ENCODE measurements around the gene ARHGEF37. TPM values are rescaled to one million over a fixed set of nuclear protein-coding genes. Genes with fewer than 3 reads are reported as not detected.
"Not testable (repeated sequence)": the region's sequence is repeated elsewhere in the genome, so short reads cannot be mapped to it uniquely, and the experiment has no call there.

Gene ARHGEF37
- total RNA-seq, 1 donor: 0.72 TPM

DNA sequence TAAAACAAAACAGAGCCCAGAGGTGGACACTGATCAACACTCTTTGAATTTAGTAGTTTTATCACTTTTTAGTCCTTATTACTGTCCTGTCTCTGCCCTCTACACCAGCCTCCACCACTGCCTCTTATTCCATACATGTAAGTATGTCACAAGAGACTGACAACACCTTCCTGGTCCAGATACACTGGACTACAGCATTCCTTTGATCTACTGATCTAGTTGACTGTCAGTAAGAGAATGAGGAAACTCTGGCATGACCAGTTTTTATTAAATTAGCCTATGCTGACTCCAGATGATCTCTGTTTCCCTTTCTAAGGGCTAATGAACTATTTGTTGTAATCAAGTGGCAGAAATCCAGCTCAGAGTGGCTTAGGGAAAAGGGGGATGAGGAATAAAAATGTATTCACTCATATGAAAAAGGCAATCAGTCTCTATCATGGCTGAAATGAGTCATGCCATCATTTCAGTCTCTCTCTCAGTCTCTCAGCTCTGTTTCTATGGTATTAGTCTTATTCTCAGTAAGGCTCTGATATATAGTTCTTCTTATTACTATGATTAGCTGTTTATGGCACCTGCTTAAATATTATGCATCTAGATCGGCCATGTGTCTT is 5.5 kb downstream of the ARHGEF37 start:
- Histone ChIP-seq H2AFZ (ENCODE audit: low read length) (no peak overlapping the region), H3K4me3 (ENCODE audit: insufficient read depth, low read length) (no peak overlapping the region), H3K4me1 (ENCODE audit: insufficient read depth, low read length) (peaks cover under 1% of the 10 kb centered on the region), H3K79me2 (ENCODE audit: insufficient read depth, low read length) (no peaks in the 10 kb centered on the region), H3K36me3 (ENCODE audit: insufficient read depth, low read length) (no peaks in the 10 kb centered on the region), H3K4me2 (ENCODE audit: insufficient read depth, low read length) (no peak overlapping the region), H3K27me3 (ENCODE audit: insufficient read depth, low read length) (no peaks in the 10 kb centered on the region), H4K20me1 (ENCODE audit: insufficient read depth, low read length) (no peaks in the 10 kb centered on the region), H3K9me3 (ENCODE audit: low read depth, low read length) (no peaks in the 10 kb centered on the region), H3K27ac (ENCODE audit: low read depth, low read length) (no peak overlapping the region)
- TF ChIP-seq, protein P1, sequence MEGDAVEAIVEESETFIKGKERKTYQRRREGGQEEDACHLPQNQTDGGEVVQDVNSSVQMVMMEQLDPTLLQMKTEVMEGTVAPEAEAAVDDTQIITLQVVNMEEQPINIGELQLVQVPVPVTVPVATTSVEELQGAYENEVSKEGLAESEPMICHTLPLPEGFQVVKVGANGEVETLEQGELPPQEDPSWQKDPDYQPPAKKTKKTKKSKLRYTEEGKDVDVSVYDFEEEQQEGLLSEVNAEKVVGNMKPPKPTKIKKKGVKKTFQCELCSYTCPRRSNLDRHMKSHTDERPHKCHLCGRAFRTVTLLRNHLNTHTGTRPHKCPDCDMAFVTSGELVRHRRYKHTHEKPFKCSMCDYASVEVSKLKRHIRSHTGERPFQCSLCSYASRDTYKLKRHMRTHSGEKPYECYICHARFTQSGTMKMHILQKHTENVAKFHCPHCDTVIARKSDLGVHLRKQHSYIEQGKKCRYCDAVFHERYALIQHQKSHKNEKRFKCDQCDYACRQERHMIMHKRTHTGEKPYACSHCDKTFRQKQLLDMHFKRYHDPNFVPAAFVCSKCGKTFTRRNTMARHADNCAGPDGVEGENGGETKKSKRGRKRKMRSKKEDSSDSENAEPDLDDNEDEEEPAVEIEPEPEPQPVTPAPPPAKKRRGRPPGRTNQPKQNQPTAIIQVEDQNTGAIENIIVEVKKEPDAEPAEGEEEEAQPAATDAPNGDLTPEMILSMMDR (IDR thresholded peaks at IDR 0.05; ENCODE audit: extremely low read depth, low read depth, low read length): no peak
- DNase-seq (ENCODE audit: insufficient read length, low spot score, missing footprints): no peak

DNA sequence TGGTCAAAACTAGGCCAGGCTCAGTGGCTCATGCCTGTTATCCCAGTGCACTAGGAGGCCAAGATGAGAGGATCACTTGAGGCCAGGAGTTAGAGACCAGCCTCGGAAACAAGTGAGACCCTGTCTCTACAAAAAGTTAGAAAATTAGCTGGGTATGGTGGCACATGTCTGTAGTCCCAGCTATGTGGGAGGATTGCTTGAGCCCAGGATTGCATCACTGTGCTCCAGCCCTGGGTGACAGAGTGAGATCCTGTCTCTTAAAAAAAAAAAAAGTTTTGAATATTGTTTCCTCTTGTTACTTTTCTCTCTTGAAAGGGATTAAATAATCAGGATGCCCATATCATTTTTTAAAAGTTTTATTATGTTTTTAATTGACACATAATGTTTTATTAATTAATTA is 7.6 kb downstream of the ARHGEF37 start:
- no peak for DNase-seq (ENCODE audit: insufficient read length, low spot score, missing footprints)
- Histone ChIP-seq H3K27ac (ENCODE audit: low read depth, low read length) (no peak overlapping the region), H3K4me3 (ENCODE audit: insufficient read depth, low read length) (no peak overlapping the region), H3K4me2 (ENCODE audit: insufficient read depth, low read length) (no peak overlapping the region), H4K20me1 (ENCODE audit: insufficient read depth, low read length) (no peaks in the 10 kb centered on the region), H2AFZ (ENCODE audit: low read length) (no peak overlapping the region), H3K36me3 (ENCODE audit: insufficient read depth, low read length) (no peaks in the 10 kb centered on the region), H3K4me1 (ENCODE audit: insufficient read depth, low read length) (no peaks in the 10 kb centered on the region), H3K27me3 (ENCODE audit: insufficient read depth, low read length) (no peaks in the 10 kb centered on the region), H3K79me2 (ENCODE audit: insufficient read depth, low read length) (no peaks in the 10 kb centered on the region), H3K9me3 (ENCODE audit: low read depth, low read length) (no peaks in the 10 kb centered on the region)
- TF ChIP-seq, protein P1 (IDR thresholded peaks at IDR 0.05; ENCODE audit: extremely low read depth, low read depth, low read length): no peak

DNA sequence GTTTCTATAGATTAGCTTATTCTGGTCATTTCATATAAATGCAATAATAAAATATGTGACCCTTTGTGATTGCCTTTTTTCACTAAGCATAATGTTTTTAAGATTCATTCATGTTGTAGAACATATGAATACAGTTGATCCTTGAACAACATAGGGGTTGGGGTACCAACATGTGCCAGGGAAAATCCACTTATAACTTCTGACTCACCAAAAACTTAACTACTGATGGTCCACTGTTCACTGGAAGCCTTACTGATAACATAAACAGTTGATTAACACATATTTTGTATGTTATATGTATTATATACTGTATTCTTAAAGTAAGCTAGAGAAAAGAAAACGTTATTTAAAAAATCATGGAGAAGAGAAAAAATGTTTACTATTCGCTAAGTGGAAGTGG is 12.1 kb downstream of the ARHGEF37 start:
- no peaks in the 10 kb centered on the region for H3K9me3 ChIP-seq (ENCODE audit: low read depth, low read length)
- H4K20me1 ChIP-seq (ENCODE audit: insufficient read depth, low read length): no peaks in the 10 kb centered on the region
- H3K27ac ChIP-seq (ENCODE audit: low read depth, low read length): no peak overlapping the region
- H3K4me1 ChIP-seq (ENCODE audit: insufficient read depth, low read length): no peaks in the 10 kb centered on the region
- H3K27me3 ChIP-seq (ENCODE audit: insufficient read depth, low read length): no peaks in the 10 kb centered on the region
- no peak overlapping the region for H2AFZ ChIP-seq (ENCODE audit: low read length)
- no peaks in the 10 kb centered on the region for H3K79me2 ChIP-seq (ENCODE audit: insufficient read depth, low read length)
- H3K4me2 ChIP-seq (ENCODE audit: insufficient read depth, low read length): no peak overlapping the region
- no peaks in the 10 kb centered on the region for H3K36me3 ChIP-seq (ENCODE audit: insufficient read depth, low read length)
- H3K4me3 ChIP-seq (ENCODE audit: insufficient read depth, low read length): no peak overlapping the region
- DNase-seq (ENCODE audit: insufficient read length, low spot score, missing footprints): no peak
- TF ChIP-seq, protein P1 (IDR thresholded peaks at IDR 0.05; ENCODE audit: extremely low read depth, low read depth, low read length): no peak

DNA sequence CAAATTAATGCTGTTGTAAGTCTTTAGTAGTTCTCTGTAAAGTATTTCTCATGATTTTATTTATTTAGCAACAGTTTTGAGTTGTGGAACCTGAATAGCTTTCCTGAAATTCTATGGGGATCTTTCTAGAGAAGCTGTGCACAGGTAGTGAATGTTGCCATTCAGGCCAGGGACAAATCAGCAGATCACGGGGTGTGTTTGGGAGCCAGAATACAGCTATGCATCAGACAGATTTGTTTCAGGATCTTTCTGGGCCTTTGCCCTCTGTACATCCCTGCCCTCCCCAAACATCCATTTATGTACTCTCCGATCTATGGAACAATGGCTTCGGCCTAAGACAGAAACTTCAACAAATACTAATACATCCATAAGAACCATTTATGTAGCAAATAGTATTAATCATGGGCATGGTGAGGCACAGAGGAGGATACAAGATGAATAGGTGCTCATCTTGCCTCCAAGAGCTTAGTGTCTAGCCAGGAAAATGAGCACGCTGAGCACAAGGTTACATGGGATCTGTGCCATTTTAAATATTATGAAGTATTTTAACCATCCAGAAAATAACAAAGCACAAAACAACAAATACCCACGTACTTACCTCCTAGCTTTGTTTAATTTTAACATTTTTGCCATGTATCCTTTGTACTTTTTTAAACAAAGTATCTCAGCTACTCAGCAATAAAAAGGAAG is 13.1 kb downstream of the ARHGEF37 start:
- TF ChIP-seq, protein P1 (IDR thresholded peaks at IDR 0.05; ENCODE audit: extremely low read depth, low read depth, low read length): no peak
- no peaks in the 10 kb centered on the region for H3K9me3 ChIP-seq (ENCODE audit: low read depth, low read length)
- H3K4me3 ChIP-seq (ENCODE audit: insufficient read depth, low read length): no peak overlapping the region
- no peaks in the 10 kb centered on the region for H3K36me3 ChIP-seq (ENCODE audit: insufficient read depth, low read length)
- H3K79me2 ChIP-seq (ENCODE audit: insufficient read depth, low read length): no peaks in the 10 kb centered on the region
- no peak overlapping the region for H3K4me2 ChIP-seq (ENCODE audit: insufficient read depth, low read length)
- no peak overlapping the region for H3K27ac ChIP-seq (ENCODE audit: low read depth, low read length)
- no peak overlapping the region for H2AFZ ChIP-seq (ENCODE audit: low read length)
- H3K4me1 ChIP-seq (ENCODE audit: insufficient read depth, low read length): no peaks in the 10 kb centered on the region
- no peaks in the 10 kb centered on the region for H3K27me3 ChIP-seq (ENCODE audit: insufficient read depth, low read length)
- no peaks in the 10 kb centered on the region for H4K20me1 ChIP-seq (ENCODE audit: insufficient read depth, low read length)
- no peak for DNase-seq (ENCODE audit: insufficient read length, low spot score, missing footprints)

DNA sequence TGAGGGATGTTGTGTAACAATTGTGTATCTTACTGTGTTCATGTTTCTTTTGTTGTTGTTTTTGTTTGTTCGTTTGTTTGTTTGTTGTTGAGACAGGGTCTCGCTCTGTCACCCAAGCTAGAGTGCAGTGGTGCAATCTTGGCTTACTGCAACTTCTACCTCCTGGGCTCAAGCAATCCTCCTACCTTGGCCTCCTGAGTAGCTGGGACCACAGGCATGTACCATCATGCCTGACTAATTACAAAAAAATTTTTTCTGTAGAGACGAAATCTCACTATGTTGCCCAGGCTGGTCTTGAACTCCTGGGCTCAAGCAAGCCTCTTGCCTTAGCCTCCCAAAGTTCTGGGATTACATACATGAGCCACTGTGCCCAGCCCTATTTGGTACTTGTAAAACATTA is 13.8 kb downstream of the ARHGEF37 start:
- H3K4me3 ChIP-seq (ENCODE audit: insufficient read depth, low read length); H4K20me1 ChIP-seq (ENCODE audit: insufficient read depth, low read length); H3K27me3 ChIP-seq (ENCODE audit: insufficient read depth, low read length); H3K4me1 ChIP-seq (ENCODE audit: insufficient read depth, low read length); H2AFZ ChIP-seq (ENCODE audit: low read length); H3K79me2 ChIP-seq (ENCODE audit: insufficient read depth, low read length); H3K27ac ChIP-seq (ENCODE audit: low read depth, low read length); DNase-seq (ENCODE audit: insufficient read length, low spot score, missing footprints); H3K4me2 ChIP-seq (ENCODE audit: insufficient read depth, low read length); H3K36me3 ChIP-seq (ENCODE audit: insufficient read depth, low read length); H3K9me3 ChIP-seq (ENCODE audit: low read depth, low read length): not testable (repeated sequence)
